ENCODE measurements around the gene CCSER1.

Gene CCSER1

DNA sequence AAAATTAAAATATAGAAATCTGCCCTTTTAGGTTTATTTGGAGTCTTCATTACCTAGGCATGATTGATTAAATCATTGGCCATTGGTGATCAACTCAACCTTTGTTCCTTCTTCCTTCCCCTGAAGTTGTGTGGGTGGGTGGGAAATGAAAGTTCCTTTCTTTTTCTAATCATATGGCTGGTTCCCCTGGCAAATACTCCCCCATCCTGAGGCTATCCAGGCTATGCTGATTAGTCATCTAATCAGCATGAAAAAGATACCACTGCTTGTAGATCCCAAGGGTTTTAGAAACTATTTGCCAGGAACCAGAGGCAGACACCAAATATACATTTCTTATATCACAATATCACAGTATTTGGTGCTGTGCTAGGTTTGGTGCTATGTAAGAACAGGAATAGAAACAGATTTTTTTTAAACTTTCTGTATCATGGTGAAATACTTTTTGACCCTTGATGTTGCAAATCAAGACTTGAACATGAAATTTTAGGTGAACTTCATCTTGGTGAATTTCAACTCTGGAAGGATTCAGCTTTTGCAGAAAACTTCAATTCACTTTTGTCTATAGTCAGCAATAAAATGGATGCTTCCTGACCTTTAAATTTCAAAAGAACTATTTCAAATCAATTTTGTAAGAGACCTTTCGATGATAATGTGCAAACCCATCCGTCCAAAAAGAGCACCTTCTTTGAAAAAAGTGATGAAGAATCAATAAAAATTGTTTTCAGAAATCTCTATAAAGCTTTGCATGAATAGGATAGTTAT is 71.1 kb downstream of the CCSER1 start:
- DNase-seq: no peak

DNA sequence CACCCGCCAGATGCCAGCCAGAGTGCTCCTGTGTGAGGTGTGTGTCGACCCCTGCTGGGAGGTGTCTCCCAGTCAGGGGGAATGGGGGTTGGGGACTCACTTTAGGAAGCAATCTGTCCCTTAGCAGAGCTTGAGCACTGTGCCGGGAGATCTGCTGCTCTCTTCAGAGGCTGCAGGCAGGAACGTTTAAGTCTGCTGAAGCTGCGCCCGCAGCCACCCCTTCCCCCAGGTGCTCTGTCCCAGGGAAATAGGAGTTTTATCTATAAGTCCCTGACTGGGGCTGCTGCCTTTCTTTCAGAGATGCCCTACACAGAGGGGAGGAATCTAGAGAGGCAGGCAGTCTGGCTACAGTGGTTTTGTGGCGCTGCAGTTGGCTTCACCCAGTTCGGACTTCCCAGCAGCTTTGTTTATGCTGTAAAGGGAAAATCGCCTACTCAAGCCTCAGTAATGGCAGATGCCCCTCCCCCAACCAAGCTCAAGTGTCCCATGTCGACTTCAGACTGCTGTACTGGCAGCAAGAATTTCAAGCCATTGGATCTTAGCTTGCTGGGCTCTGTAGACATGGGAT is 80.8 kb downstream of the CCSER1 start:
- DNase-seq: no peak

DNA sequence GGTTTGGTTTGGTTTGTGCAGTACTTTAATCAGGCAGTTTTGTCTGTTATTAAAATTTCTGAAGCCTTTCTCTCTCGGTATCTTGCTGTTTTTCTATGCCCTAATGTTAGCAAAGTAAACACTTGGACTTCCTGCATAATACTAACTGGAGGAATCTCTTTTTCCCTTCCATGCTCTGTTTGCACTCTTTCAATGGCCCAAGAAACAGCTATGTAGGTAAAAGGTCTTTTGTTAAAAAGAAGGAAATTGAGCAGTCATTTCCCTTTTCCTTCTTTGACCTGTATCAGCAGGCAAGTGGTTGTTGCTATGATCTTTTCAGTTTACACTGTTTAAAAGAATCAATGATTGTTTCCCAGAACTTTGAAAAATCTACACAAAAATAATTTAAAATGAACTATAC is 82.7 kb downstream of the CCSER1 start:
- DNase-seq: no peak

DNA sequence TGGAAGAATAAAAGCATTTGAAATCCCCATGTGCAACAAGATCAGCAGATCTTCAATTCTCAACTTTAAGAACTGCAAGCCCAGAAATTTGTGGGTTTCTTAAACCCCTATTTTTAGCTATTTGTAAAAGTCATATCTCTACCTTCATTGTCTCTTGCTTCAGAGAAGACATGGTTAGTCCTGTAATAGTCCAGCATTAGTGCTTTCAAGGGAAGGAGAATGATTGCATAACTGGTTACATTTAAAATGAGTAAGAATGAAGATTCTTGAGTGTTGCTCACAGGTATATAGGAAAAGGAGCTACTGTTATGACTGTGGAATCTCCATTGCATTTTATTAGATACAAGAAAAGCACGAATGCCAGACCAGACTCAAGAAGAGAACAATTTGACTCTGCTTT is 84.0 kb downstream of the CCSER1 start:
- no peak for DNase-seq

- no peak for DNase-seq
Measured at GRCh38 chr4:90215286-90215685, 88.1 kb downstream of the CCSER1 start.

- no peak for DNase-seq
Measured at GRCh38 chr4:90219822-90220221, 92.6 kb downstream of the CCSER1 start.

DNA sequence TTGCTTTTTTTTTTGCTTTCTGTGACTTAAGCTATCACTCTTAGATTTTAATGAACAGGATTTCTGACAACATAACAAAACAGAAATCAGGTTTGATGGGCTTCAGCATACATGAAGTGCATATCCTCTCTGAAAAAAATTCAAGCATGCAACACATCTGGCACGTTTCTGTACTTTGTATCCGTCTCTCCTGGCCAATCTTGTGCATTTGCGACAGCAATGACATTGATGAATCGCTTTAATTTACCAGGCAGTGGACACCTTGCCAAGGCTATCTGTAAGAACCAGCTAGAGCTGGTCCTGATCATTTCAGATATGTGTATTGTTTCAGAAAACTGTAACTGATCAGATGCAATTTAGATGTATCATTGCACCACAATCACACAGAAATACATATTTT is 93.3 kb downstream of the CCSER1 start:
- no peak for DNase-seq

DNA sequence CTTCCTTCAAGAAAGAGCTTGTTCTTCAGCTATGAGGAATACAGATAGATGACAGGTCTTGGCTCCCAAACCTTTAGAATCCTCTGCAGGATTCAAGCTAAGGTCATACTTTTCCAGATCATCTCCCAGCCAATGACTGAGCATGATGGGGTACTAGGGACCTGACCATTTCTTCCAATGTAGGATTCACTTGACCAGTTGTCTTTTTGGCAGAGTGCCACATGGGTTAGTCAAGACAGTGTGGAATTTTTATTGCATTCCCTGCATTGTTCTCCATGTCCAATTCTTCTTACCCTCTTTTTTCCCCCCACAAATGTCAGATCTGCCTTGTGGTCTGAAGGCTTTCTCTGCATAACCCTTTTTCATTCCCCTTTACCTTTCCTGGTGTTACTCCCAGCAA is 99.5 kb downstream of the CCSER1 start:
- no peak for DNase-seq

- no peak for DNase-seq
Measured at GRCh38 chr4:90227177-90227576, 100.0 kb downstream of the CCSER1 start.

- DNase-seq: no peak
Measured at GRCh38 chr4:90234916-90235547, 107.8 kb downstream of the CCSER1 start.

- no peak for DNase-seq
Measured at GRCh38 chr4:90237751-90238530, 110.7 kb downstream of the CCSER1 start.

GRCh38 chr4:90240333-90240732 is 113.1 kb downstream of the CCSER1 start:
- no peak for DNase-seq

DNA sequence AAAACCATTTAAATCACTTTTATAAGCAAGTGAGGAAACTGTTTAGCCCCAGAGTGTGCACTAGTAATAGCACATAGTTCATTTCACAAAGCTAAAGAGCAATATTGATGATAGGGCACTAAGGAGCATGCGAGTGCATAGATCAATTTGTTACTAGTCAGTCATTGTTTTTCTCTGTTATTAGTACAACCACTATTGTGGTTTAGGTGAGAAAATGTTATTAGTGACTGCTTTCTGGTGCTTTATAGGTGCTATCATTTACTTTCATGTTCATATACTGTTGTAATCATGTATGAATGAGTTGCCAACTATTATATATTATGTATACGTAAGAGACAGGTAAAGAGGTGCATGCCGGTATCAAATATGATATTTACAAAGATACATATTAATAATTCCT is 113.8 kb downstream of the CCSER1 start:
- DNase-seq: no peak

- DNase-seq: no peak
Measured at GRCh38 chr4:90245837-90246236, 118.6 kb downstream of the CCSER1 start.

DNA sequence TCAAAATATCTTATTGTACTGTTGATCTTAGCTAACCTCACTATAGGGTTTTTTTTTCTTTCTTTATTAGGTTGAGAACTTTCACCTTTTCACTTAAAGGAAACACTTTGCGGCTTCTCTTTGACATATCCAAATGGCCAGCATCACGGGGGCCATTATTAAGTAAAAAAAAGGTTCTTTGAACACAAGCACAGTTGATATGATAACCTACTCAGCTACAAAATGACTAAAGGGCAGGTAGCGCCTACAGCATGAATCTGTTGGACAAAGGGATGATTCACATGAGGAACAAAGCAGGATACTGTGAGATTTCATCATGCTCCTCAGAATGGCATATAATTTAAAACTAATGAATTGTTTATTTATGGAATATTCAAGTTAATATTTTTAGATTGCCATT is 119.6 kb downstream of the CCSER1 start:
- DNase-seq: no peak

GRCh38 chr4:90254357-90254756 is 127.2 kb downstream of the CCSER1 start:
- DNase-seq: no peak

DNA sequence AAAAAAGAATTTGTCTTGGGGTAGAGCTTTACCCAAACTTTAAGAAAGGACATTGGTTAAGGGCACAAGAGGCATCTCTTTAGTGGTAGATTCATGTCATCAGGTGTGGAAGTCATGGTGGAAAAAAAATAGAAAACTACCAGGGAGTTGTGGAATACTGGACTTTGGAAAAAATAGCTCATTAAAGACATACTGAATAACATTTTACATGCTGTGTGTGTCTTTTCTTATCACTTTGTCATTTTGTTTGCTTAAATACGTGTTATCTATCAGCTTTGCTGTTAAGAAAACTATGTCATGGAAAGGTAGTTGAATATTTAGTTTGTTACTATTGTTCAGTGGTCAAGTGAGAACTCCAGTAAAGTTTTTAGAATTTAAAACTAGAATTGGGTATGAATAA is 147.0 kb downstream of the CCSER1 start:
- DNase-seq: no peak

- no peak for DNase-seq
Measured at GRCh38 chr4:90280954-90281353, 153.8 kb downstream of the CCSER1 start.

DNA sequence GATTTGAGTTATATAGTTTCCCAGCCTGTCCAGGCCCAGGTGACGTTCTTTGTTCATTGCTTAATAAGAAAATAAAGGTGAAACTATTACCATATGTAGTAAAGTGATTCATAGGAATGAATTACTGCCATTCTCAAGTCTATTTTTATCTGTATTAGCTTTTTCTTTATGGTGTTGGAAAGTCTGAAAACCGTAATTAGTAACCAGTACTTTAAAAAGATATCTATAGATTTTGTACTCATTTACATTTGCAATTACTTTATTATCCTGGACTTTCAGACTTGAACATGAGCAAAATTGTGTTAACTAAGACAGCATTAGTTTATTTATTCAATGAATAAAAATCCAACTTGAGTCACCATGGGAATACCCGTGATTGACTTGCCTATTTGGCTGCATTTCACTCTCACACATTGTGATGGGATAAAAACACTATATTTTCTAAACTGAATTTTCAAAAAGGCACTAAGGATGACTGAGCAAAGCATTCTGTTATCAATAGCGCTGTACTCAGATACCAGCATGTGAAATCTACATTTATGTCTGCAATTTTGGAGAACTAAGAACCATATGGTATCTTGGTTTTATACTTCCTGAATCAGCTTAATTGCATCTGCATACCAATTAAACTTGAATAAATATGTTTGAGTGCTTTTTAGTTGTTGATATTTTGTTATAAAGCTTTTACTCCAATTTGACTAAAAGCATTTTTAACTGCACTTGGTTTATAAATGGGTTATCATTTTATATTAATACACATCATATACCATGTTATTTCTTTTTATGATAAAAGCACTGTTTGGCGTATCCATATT is 154.6 kb downstream of the CCSER1 start:
- no peak for DNase-seq

DNA sequence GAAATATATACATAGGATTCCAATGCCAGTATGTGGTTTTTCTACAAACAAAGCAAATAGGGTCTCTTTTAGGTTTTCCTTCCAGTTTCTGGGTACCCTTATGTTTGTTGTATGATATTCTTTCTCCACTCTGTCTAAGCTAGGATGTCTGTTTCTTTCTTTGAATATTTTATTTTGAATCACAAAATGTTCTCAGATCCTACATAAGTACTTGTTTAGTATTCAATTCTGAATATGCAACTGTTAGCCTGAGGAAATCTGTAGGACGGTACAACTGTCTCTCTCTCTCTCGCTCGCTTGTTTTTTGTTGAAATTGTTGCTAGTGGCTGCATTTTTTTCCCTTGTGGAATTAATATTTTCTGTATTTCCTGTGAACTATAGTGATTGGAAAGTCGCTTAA is 163.2 kb downstream of the CCSER1 start:
- no peak for DNase-seq

- DNase-seq: no peak
Measured at GRCh38 chr4:90292438-90292837, 165.2 kb downstream of the CCSER1 start.

- no peak for DNase-seq
Measured at GRCh38 chr4:90293320-90293719, 166.1 kb downstream of the CCSER1 start.

- no peak for DNase-seq
Measured at GRCh38 chr4:90299373-90299772, 172.2 kb downstream of the CCSER1 start.

Data from CD4-positive, alpha-beta T cell treated with Interleukin-1 beta for 1 hour (primary cell).